RWPE1 (cell line): ENCODE results near the gene SLC30A1.

Experiments
- CTCF ChIA-PET: fragments of 350-600 bp; sonication (Branson Sonifier 250); formaldehyde crosslinking; extraction: SDS; loops from one replicate; lab custom pipeline; 2021; lab: Yijun Ruan, JAX
- POLR2A ChIA-PET: fragments of 400-600 bp; formaldehyde crosslinking; extraction: SDS; loops from one replicate; lab custom pipeline; 2020; ENCODE audit warnings: antibody characterized with exemption; ENCODE audit not compliant: low non-redundant PET; lab: Yijun Ruan, JAX
- DNase-seq: peaks from one replicate; pipeline ENCODE4 v3.0.0; 2012; ENCODE audit warnings: low spot score
- H3K27ac ChIP-seq: fragments of 450-650 bp; 2 replicates; pipeline ENCODE4 v1.5.1; 2017
- TF ChIP-seq, protein P1 (sequence below): fragments of 450-650 bp; conservative IDR thresholded peaks from 2 replicates; pipeline ENCODE4 v1.5.1; 2017; ENCODE audit warnings: low read depth, mild to moderate bottlenecking

The SLC30A1 gene

DNA sequence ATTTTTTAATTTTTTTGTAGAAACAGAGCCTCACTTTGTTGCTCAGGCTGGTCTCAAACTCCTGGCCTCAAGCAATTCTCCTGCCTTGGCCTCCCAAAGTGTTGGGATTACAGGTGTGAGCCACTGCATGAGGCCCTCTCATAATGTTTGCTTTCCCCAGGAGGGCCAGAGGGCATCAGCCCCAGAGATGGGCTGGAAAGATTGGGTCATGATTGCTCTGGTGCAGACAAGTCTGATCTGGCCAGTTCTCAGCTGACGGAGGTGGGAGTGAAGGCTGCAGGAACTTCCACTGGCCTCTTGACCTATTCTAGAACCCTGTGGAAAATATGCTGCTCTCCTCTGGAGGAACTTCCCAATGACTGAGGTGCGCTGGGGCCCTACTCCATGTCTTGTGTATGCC lies 43.6 kb downstream of the SLC30A1 start:
- TF ChIP-seq, protein P1, sequence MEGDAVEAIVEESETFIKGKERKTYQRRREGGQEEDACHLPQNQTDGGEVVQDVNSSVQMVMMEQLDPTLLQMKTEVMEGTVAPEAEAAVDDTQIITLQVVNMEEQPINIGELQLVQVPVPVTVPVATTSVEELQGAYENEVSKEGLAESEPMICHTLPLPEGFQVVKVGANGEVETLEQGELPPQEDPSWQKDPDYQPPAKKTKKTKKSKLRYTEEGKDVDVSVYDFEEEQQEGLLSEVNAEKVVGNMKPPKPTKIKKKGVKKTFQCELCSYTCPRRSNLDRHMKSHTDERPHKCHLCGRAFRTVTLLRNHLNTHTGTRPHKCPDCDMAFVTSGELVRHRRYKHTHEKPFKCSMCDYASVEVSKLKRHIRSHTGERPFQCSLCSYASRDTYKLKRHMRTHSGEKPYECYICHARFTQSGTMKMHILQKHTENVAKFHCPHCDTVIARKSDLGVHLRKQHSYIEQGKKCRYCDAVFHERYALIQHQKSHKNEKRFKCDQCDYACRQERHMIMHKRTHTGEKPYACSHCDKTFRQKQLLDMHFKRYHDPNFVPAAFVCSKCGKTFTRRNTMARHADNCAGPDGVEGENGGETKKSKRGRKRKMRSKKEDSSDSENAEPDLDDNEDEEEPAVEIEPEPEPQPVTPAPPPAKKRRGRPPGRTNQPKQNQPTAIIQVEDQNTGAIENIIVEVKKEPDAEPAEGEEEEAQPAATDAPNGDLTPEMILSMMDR: no peak
- no peak overlapping the region for H3K27ac ChIP-seq
- no peak for DNase-seq
- CTCF ChIA-PET: no interaction called here
- POLR2A ChIA-PET: no interaction called here

DNA sequence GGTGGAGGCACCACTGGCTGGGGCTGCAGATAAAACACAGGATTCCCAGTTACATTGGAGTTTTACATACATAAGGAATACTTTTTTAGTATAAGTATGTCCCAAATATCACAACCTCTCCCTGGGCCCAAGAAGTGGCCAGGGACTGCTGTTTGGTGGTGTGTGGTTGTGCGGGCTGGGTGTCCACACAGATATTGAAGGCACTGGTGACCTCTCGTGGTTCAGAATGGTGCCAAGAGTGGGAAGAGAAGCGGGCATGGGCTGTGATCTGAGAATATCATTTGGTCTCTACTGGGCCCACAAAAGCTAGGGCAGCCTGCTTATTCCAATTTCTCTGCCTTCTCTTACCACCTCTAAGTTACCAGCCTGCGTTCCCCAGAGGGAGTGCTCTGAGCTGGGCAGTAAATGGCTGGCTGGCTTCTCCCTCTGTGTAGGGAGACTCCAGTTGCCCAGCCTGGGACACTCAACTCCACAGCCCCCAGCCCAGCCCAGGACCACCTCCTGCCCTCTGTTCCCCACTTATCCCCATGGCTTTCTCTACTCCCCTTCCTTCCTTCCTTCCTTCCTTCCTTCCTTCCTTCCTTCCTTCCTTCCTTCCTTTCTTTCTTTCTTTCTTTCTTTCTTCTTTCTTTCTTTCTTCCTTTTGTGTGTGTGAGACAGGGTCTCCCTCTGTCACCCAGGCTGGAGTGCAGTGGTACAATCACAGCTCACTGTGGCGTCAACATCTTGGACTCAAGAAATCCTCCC lies 44.2 kb downstream of the SLC30A1 start:
- ChIA-PET POLR2A (no interaction called here), CTCF (no interaction called here)
- TF ChIP-seq, protein P1: no peak

DNA sequence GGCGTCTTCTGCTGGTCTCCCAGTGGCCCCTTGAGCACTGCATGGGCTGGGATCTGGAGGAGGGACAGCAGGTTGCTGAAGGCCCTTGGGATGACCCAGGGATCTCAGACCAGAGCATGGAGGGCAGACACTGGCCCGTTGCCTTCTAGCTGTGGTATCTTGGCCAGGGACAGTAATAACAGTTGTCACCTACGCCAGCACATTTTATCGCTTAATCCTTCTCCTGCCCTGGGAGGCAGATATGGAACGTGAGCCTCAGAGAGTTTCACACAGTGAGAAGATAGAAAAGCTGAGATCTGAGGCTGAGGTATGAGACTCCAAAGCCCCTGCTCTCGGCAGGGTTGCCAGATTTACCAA lies 46.9 kb downstream of the SLC30A1 start:
- no peak overlapping the region for H3K27ac ChIP-seq
- CTCF ChIA-PET: no interaction called here
- POLR2A ChIA-PET: no interaction called here
- TF ChIP-seq, protein P1: no peak
- DNase-seq: no peak

More for the DNA sequence above, 44.2 kb downstream of the SLC30A1 start:
- no peak overlapping the region for H3K27ac ChIP-seq
- no peak for DNase-seq

DNA sequence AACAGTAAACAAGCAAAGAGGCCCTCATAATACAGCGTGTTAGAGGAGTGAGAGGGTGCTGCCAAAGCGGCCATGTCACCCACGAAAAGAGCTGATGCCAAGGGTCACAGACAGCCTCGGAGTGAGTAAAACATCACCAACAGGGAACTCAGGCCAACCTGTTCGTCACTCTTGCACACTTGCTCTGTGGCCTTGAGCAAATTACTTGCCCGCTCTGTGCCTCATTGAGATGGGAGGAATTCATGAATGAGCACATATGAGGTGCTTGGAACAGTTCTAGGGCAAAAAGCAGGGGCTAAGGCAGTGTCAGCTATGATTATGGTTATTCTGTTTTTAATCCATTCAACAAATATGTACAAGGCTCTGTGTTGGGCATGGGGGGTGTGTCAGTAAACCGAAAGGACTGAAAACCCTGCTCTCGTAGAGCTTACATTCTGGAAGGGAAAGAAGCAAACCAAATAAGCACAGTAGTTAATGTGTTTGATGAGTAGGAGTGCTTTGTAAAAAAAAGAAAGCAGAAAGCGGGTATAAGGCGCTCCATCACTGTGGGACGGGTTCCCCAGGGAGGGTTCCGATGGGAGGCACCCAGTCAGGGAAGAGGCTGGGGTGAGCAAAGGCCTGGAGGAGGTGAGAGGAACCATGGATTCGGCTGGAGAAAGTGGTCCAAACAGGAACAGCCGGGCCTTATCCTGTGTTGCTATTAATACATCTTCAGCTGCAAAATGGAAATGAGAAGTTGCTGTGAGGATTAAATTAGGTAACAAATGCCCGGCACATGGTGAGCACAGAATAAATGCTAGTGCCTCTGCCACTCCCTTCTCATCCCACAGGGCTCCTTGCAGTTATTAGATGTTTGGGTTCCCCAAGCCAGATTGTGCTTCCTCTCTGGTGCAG lies 47.5 kb downstream of the SLC30A1 start:
- TF ChIP-seq, protein P1: no peak
- DNase-seq: no peak
- no peak overlapping the region for H3K27ac ChIP-seq
- ChIA-PET CTCF (interaction anchor here (0.6 kb wide), 1 partner anchor 42 kb away, joined by 4 read pairs; no protein-coding TSS in a partner anchor), POLR2A (no interaction called here)

DNA sequence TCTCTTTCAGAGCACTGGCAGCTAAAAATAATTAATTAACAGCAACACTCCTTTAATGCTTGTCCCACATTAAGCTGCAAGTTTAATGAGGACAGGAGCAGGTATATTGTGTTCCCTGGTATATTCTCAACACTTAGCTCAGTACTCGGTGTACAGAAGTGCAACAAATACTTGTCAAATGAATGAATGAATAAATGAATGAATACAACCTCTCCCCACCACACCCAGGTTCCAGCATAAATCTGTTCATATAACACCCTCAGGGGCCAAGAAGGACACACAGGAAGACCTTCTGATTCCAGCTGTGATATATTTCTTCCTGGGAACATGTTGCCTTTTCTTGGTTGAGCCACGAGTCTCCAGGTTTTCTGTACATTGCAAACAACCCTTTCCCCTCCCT lies 48.9 kb downstream of the SLC30A1 start:
- TF ChIP-seq, protein P1: no peak
- DNase-seq: no peak
- peak overlapping the region; percentile 58 for H3K27ac ChIP-seq
- POLR2A ChIA-PET: no interaction called here
- CTCF ChIA-PET: interaction anchor here (1.3 kb wide), 1 partner anchor 9 kb away, joined by 3 read pairs; no protein-coding TSS in a partner anchor

DNA sequence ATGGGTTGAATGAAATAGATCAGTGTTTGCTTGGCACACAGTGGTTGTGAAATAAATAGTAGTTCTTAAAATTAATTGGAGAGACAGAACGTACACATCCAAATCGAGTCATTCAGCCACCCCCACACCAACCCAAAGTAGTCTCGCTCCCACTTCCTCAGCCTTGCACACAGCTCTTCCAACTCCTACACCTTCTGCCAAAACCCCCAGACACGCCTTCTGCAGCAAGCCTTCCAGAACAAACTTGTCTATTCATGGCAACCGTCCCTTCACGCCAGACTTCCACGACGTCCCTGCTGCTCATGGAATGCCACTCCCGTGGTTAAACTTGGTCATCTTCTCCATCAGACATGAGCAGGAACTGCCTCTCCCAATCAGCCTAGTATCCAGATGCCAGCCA lies 49.5 kb downstream of the SLC30A1 start:
- peak overlapping the region; percentile 58 for H3K27ac ChIP-seq
- ChIA-PET CTCF (interaction anchor here (1.3 kb wide), 1 partner anchor 9 kb away, joined by 3 read pairs; no protein-coding TSS in a partner anchor), POLR2A (no interaction called here)
- no peak for DNase-seq
- TF ChIP-seq, protein P1: no peak
